H9 (cell line): ENCODE data around the gene LMF1. TPM values are rescaled to one million over a fixed set of nuclear protein-coding genes. Genes with fewer than 3 reads are reported as not detected.

Source experiments
- DNase-seq: peaks from one replicate; pipeline ENCODE4 v3.0.0-alpha.2; 2017
- H2AFZ ChIP-seq: one replicate; pipeline ENCODE4 v1.6.1; 2013; ENCODE audit warnings: mild to moderate bottlenecking, low read length, control low read depth, moderate library complexity
- H2AK5ac ChIP-seq: 2 replicates; pipeline ENCODE4 v1.6.1; 2013; ENCODE audit warnings: low read length, control low read depth, mixed read lengths; ENCODE audit not compliant: insufficient read length
- H2BK120ac ChIP-seq: one replicate; pipeline ENCODE4 v1.6.1; 2013; ENCODE audit warnings: low read depth, mild to moderate bottlenecking, low read length, control low read depth, inconsistent platforms; ENCODE audit not compliant: poor library complexity, severe bottlenecking
- H2BK12ac ChIP-seq: 2 replicates; pipeline ENCODE4 v1.6.1; 2013; ENCODE audit warnings: low read length, control low read depth, mixed read lengths, low read depth; ENCODE audit not compliant: insufficient read length
- H2BK15ac ChIP-seq: 2 replicates; pipeline ENCODE4 v1.6.1; 2013; ENCODE audit warnings: low read depth, low read length, control low read depth
- H2BK20ac ChIP-seq: one replicate; pipeline ENCODE4 v1.6.1; 2013; ENCODE audit warnings: low read depth, mild to moderate bottlenecking, low read length, control low read depth, inconsistent platforms; ENCODE audit not compliant: poor library complexity, severe bottlenecking
- H2BK5ac ChIP-seq: 2 replicates; pipeline ENCODE4 v1.6.1; 2013; ENCODE audit warnings: low read length, control low read depth, mixed read lengths; ENCODE audit not compliant: insufficient read length
- H3K14ac ChIP-seq: 2 replicates; pipeline ENCODE4 v1.6.1; 2013; ENCODE audit warnings: low read length, control low read depth; ENCODE audit not compliant: insufficient read depth
- H3K18ac ChIP-seq: 2 replicates; pipeline ENCODE4 v1.6.1; 2013; ENCODE audit warnings: low read depth, mild to moderate bottlenecking, mixed read lengths, low read length, control low read depth; ENCODE audit not compliant: insufficient read length
- H3K23ac ChIP-seq: 2 replicates; pipeline ENCODE4 v1.6.1; 2013; ENCODE audit warnings: low read length, control low read depth, mixed read lengths, low read depth; ENCODE audit not compliant: insufficient read length
- H3K23me2 ChIP-seq: 2 replicates; pipeline ENCODE4 v1.6.1; 2013; ENCODE audit warnings: low read depth, mild to moderate bottlenecking, mixed read lengths, low read length, control low read depth; ENCODE audit not compliant: insufficient read length, poor library complexity, severe bottlenecking
- H3K27ac ChIP-seq: 2 replicates; pipeline ENCODE4 v1.5.1; 2013; ENCODE audit warnings: low read length, control low read depth, mixed read lengths, low read depth; ENCODE audit not compliant: insufficient read length
- H3K27me3 ChIP-seq: 2 replicates; pipeline ENCODE4 v1.6.1; 2013; ENCODE audit warnings: low read length, control low read depth, inconsistent platforms; ENCODE audit not compliant: insufficient read depth
- H3K4ac ChIP-seq: 2 replicates; pipeline ENCODE4 v1.6.1; 2013; ENCODE audit warnings: low read depth, mild to moderate bottlenecking, control low read depth, inconsistent platforms, low read length, moderate library complexity
- H3K4me1 ChIP-seq: 2 replicates; pipeline ENCODE4 v1.6.1; 2013; ENCODE audit warnings: low read length, control low read depth, inconsistent platforms; ENCODE audit not compliant: insufficient read depth
- H3K4me2 ChIP-seq: 2 replicates; pipeline ENCODE4 v1.6.1; 2013; ENCODE audit warnings: low read length, control low read depth, mixed read lengths; ENCODE audit not compliant: insufficient read length, insufficient read depth
- H3K56ac ChIP-seq: 2 replicates; pipeline ENCODE4 v1.6.1; 2013; ENCODE audit warnings: low read depth, mild to moderate bottlenecking, mixed read lengths, low read length, control low read depth; ENCODE audit not compliant: insufficient read length
- H3K79me1 ChIP-seq: 2 replicates; pipeline ENCODE4 v1.6.1; 2013; ENCODE audit warnings: low read depth, mild to moderate bottlenecking, moderate library complexity, low read length, control low read depth, inconsistent platforms; ENCODE audit not compliant: insufficient read depth, poor library complexity, severe bottlenecking
- H3K79me2 ChIP-seq: 2 replicates; pipeline ENCODE4 v1.6.1; 2013; ENCODE audit warnings: low read length, control low read depth, inconsistent platforms; ENCODE audit not compliant: insufficient read depth
- H3K9ac ChIP-seq: 2 replicates; pipeline ENCODE4 v1.6.1; 2013; ENCODE audit warnings: low read length, control low read depth, mixed read lengths; ENCODE audit not compliant: insufficient read length; ENCODE audit errors: extremely low read depth
- H3K9me3 ChIP-seq: one replicate; pipeline ENCODE4 v1.6.1; 2013; ENCODE audit warnings: low read depth, low read length, inconsistent platforms; ENCODE audit not compliant: control insufficient read depth
- H3T11ph ChIP-seq: one replicate; pipeline ENCODE4 v1.6.1; 2013; ENCODE audit warnings: mild to moderate bottlenecking, low read length, control low read depth, inconsistent platforms
- H4K20me1 ChIP-seq: one replicate; pipeline ENCODE4 v1.6.1; 2013; ENCODE audit not compliant: control insufficient read depth, insufficient read length, insufficient read depth
- H4K5ac ChIP-seq: 2 replicates; pipeline ENCODE4 v1.6.1; 2013; ENCODE audit warnings: low read depth, mild to moderate bottlenecking, mixed read lengths, low read length, control low read depth; ENCODE audit not compliant: insufficient read length
- H4K8ac ChIP-seq: replicated peaks from 2 replicates; pipeline ENCODE4 v1.6.1; 2013; ENCODE audit warnings: low read length, control low read depth, mixed read lengths, low read depth; ENCODE audit not compliant: insufficient read length
- H4K91ac ChIP-seq: 2 replicates; pipeline ENCODE4 v1.6.1; 2013; ENCODE audit warnings: low read depth, mild to moderate bottlenecking, moderate library complexity, mixed read lengths, low read length, control low read depth; ENCODE audit not compliant: insufficient read length
- H3K27ac Mint-ChIP-seq, 3 experiments: 2 replicates in 2 of 3; 3 replicates in 1 of 3; pipeline ENCODE4 v1.8.0; 2020 to 2021; ENCODE audit warnings: mixed read lengths in 3 of 3, mild to moderate bottlenecking in 1 of 3, moderate library complexity in 1 of 3
- H3K27me3 Mint-ChIP-seq: 2 replicates; pipeline ENCODE4 v1.8.0; 2021; ENCODE audit warnings: low read depth, mild to moderate bottlenecking, moderate library complexity, mixed read lengths
- H3K36me3 Mint-ChIP-seq, 3 experiments: 2 replicates in 2 of 3; 3 replicates in 1 of 3; pipeline ENCODE4 v1.8.0; 2020 to 2021; ENCODE audit warnings: low read depth in 3 of 3, mixed read lengths in 3 of 3; ENCODE audit not compliant: insufficient read depth in 1 of 3
- H3K4me1 Mint-ChIP-seq, 2 experiments: 2 replicates each; pipeline ENCODE4 v1.8.0; 2020; ENCODE audit warnings: mixed read lengths in 2 of 2
- H3K4me3 Mint-ChIP-seq, 2 experiments: 2 replicates in 1 of 2; 3 replicates in 1 of 2; pipeline ENCODE4 v1.8.0; 2020 to 2021; ENCODE audit warnings: mild to moderate bottlenecking in 2 of 2, mixed read lengths in 2 of 2, moderate library complexity in 1 of 2
- H3K9me3 Mint-ChIP-seq, 2 experiments: 2 replicates in 1 of 2; 3 replicates in 1 of 2; pipeline ENCODE4 v1.8.0; 2020; ENCODE audit warnings: mild to moderate bottlenecking in 2 of 2, mixed read lengths in 2 of 2, moderate library complexity in 1 of 2
- CTCF ChIP-seq: fragments of 200-600 bp; sonication (generic); conservative IDR thresholded peaks from 3 replicates; pipeline ENCODE4 v1.8.0; 2021; ENCODE audit warnings: antibody characterized with exemption, mild to moderate bottlenecking
- WGBS: extraction: QIAGEN DNeasy Blood & Tissue Kit; methylation state at CpG from one replicate; pipeline ENCODE4 v1.1.7; 2013; ENCODE audit warnings: missing lambda C conversion rate, low lambda C conversion rate, mixed read lengths; ENCODE audit not compliant: insufficient read length; ENCODE audit errors: extremely low coverage; 5-methylcytosine and 5-hydroxymethylcytosine counted together
- total RNA-seq: library from RNA; stranded (reverse); gene quantifications from 2 replicates; pipeline ENCODE4 v1.2.1, GENCODE V29; 2021

The LMF1 gene
- total RNA-seq, 1 experiment from 2014 or later = 7.1 TPM

GRCh38 chr16:840561-841454 is 130.0 kb downstream of the LMF1 start:
- Histone ChIP-seq H4K5ac (no peak overlapping the region), H4K20me1 (no peaks in the 10 kb centered on the region), H2BK5ac (no peak overlapping the region), H3K56ac (no peak overlapping the region), H3K23me2 (no peaks in the 10 kb centered on the region), H2BK15ac (no peak overlapping the region), H2BK120ac (no peak overlapping the region), H3K79me1 (no peaks in the 10 kb centered on the region), H3K18ac (no peak overlapping the region), H3K9me3 (no peaks in the 10 kb centered on the region), H4K8ac (no peak overlapping the region), H3K14ac (no peak overlapping the region; the same call in 1 of the 2 replicates), H3K4ac (no peak overlapping the region), H2BK12ac (no peak overlapping the region), H3K4me2 (no peak overlapping the region), H4K91ac (no peak overlapping the region), H3K79me2 (no peaks in the 10 kb centered on the region), H3T11ph (no peak overlapping the region), H3K23ac (no peak overlapping the region), H3K4me1 (no peaks in the 10 kb centered on the region), H3K27me3 (no peaks in the 10 kb centered on the region), H2BK20ac (no peak overlapping the region), H3K9ac (no peak overlapping the region), H3K27ac (no peak overlapping the region), H2AK5ac (no peak overlapping the region), H2AFZ (no peak overlapping the region)
- H3K9me3 Mint-ChIP-seq = peaks cover 18 to 20% of the 10 kb centered on the region in 2 experiments
- H3K4me1 Mint-ChIP-seq = peaks cover 2 to 3% of the 10 kb centered on the region in 2 experiments; a peak in 2 of 4 replicates
- H3K4me3 Mint-ChIP-seq = no peak overlapping the region
- no peak for DNase-seq
- H3K36me3 Mint-ChIP-seq = peaks cover 0 to 13% (median 4%) of the 10 kb centered on the region in 3 experiments; a peak in 3 of 7 replicates
- no CpG with 5 or more reads among the region's 34 CpGs for WGBS
- TF ChIP-seq CTCF = no peak
- H3K27me3 Mint-ChIP-seq = peaks cover 16% of the 10 kb centered on the region
- no peak overlapping the region for H3K27ac Mint-ChIP-seq
